GM19455 (cell line): Measurements from ENCODE around the gene POMT1.
"Not testable (repeated sequence)": the region's sequence is repeated elsewhere in the genome, so short reads cannot be mapped to it uniquely, and the experiment has no call there.

Source experiments
- ATAC-seq: cut with Tn5 transposase; IDR thresholded peaks from one replicate; pipeline ENCODE4 v1.9.1; 2021; ENCODE audit not compliant: unreplicated experiment

POMT1 gene

GRCh38 chr9:131494296-131494870 is 8.3 kb upstream of the POMT1 start:
- no peak for ATAC-seq

DNA sequence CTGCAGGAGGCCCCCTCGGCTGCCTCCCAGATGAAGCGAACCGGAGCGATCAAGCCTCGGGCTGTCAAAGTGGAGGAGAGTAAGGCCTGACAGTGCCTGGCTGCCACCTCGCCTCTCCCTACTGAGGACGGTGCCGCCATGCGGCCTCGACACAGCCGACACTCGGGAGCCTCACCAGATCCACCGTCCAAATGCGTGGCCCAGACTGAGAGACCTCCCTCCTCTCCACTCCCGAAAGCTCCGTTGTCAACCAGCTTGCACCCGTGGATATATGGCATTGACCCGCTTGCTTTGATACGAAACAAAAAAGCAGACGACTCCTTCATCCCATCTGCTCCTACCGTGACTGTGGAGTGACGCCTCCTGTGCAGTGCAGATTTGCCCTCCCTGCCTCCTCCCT is 6.9 kb upstream of the POMT1 start:
- ATAC-seq = no peak

GRCh38 chr9:131496844-131497405 is 5.8 kb upstream of the POMT1 start:
- no peak for ATAC-seq

GRCh38 chr9:131499254-131499767 is 3.4 kb upstream of the POMT1 start:
- no peak for ATAC-seq

- no peak for ATAC-seq
Observed at GRCh38 chr9:131500377-131500776, 2.3 kb upstream of the POMT1 start.

DNA sequence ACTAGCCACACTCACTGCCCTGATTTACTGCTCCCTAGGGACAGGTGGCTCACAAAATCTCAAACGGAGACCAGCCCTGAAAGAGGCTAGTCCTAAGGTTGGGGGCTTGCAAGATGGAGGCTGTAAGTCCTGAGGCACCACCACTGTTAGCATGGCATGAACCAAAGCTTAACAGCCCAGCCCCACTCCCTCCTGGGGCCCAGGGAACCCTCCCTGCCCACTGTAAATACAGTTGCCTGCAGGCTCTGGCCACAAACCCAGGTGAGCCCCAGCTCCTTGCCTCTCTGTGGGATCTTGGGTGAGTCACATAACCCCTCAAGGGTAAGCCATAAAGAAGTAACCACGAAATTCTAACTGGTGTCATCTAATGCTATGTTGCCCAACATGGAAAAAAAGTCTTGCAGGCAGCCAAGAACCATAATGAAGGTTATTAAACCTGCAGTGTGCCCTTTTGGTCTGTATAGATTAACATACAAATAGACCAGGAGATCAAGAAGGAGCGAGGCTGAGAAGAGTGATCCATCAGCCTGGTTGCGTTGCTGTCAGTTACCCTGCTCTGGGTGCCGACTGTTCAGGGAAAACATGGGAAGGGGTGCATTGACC is 1.7 kb upstream of the POMT1 start:
- no peak for ATAC-seq

DNA sequence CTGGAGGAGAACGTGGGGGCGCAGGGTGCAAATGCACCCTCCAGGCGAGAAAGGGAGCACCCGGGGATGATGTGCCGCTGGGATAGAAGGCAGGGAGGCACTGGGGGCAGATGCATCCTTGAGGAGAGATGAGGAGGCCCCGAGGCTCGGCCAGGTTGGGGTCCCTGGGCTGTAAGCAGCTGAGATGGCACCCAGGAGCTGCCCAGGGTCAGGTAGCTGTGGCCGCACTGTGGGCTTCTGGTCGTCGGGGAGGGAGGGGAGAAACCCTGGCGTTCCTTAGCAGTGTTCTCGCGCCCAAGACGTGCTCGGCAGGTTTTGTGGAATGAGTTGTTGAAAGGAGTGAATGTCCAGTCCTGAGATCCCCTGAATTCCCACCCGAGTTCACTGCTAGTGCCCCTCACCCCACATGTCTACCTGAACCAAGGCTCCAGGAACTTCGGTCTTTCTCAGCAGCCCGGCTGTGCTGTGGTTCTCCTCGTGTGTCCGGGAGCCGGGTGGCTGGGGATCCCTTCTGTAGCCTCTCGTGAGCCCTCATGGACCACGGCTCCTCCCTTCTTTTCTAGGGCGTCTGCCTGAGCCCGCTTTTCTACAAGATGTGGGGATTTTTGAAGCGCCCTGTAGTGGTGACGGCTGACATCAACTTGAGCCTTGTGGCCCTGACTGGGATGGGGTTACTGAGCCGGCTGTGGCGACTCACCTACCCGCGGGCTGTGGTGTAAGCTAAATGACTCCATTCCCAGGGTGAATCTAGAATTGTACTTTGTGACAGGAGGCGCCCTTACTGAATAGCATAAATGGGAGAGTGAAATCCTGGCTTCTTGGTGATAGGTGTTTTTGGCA is 1.1 kb downstream of the POMT1 start:
- no peak for ATAC-seq

DNA sequence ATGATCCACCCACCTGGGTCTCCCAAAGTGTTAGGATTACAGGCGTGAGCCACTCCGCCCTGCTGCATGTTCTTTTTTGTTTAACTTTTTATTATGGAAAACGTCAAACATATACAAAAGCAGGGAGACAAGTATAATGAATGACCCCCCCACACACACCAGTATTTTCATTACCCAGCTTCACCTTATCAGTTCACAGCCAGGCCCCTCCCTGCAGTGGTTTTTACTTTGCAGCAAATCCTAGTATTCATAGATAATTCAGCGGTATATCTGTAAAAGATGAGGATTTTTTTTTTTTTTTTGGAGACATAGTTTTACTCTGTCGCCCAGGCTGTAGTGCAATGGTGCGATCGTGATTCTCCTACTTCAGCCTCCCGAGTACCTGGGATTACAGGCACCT is 2.3 kb downstream of the POMT1 start:
- ATAC-seq = no peak

DNA sequence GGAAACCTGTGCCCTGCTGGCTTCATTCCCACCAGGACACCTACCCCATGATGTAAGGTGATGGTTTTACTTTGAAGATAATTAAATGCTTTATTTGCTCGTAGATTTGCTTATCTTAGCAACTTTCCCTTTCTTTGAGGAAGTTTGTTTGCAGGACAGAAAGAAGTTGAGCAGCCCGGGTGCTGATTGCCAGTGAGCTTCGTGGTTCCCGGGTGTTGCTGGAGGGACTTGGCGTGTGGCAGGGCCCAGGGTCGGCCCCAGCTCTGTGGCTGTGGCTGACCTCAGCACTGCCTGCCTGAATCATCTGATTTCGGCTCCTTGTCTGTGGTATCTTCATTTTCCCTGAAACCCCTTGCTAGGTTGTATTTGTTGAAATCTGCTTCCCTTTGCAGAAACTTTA is 8.7 kb downstream of the POMT1 start:
- ATAC-seq = no peak

- ATAC-seq = no peak
Observed at GRCh38 chr9:131511880-131512279, 9.2 kb downstream of the POMT1 start.

DNA sequence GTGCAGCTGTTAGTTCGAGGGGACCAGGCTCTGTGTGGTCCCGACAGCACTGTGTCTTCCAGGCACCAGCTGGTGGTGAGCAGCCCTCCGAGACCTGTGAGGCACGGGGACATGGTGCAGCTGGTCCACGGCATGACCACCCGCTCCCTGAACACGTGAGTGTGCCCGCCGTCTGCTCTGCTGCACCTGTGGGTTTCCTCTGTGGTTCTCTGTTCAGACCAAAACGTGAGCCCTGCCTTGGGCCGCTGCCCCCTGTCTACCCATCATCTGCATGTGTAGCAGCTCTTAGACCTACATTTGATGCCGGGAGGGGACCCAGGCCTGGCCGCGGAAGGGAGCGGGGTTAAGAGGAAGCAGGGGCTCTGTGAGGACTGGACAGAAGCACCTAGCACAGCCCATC is 10.5 kb downstream of the POMT1 start:
- no peak for ATAC-seq

- ATAC-seq = not testable (repeated sequence)
Observed at GRCh38 chr9:131515559-131516031, 12.9 kb downstream of the POMT1 start.

DNA sequence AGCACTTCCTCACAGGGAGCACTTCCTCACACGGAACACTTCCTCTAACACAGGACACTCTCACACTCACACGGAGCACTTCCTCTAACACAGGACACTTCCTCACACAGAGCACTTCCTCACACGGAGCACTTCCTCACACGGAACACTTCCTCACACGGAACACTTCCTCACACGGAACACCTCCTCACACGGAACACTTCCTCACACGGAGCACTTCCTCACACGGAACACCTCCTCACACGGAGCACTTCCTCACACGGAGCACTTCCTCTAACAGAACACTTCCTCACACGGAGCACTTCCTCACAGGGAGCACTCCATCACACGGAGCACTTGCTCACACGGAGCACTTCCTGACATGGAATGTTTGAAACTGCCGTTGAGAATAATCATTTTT is 13.4 kb downstream of the POMT1 start:
- no peak for ATAC-seq

DNA sequence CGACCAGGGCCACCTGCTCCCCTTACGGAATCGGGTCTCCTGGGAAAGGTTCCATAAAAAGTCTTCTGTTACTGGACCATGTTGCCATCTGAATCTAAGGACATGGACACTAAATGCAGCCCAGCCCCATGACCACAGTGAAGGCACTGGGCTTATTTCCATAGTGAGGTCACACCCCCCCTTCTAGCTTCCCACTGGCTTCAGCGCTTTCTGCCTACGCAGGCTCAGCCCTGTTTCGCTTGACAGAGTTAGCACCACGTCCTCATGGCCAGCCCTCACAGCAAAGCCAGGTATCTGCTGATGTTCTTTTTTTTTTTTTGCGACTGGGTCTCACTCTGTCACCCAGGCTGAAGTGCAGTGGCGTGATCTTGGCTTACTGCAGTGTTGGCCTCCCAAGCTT is 14.2 kb downstream of the POMT1 start:
- no peak for ATAC-seq

GRCh38 chr9:131517761-131518190 is 15.1 kb downstream of the POMT1 start:
- no peak for ATAC-seq

DNA sequence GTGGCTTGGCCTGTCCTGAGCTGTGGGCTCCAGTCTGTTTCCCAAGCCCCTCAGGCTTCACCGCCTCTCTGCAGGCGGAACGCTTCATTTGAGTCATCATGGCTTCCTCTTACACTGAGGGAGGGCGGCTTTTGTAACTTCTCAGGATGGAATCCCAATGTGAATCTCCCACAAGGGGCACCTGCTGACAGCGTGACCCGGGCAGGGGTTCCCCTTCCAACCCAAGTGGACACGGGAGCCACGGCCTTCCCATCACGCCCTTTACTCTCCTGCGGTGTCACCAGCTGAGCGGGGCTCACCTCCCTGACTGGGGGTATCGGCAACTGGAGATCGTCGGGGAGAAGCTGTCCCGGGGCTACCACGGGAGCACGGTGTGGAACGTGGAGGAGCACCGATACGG is 15.8 kb downstream of the POMT1 start:
- no peak for ATAC-seq

GRCh38 chr9:131520503-131520902 is 17.8 kb downstream of the POMT1 start:
- no peak for ATAC-seq

DNA sequence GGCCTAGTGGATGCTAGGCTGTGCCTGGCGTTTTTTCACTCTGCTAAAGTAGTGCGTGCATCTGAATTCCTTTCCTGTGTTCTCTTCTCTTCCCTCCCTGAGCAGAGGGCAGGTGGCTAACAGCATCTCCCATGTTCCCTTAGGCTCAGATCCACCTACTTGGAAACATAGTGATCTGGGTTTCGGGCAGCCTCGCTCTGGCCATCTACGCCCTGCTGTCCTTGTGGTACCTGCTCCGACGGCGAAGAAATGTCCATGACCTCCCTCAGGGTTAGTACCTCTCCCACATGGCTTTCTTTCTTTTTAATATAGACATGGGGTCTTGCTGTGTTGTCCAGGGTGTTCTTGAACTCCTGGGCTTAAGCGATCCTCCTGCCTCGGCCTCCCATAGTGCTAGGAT is 18.5 kb downstream of the POMT1 start:
- no peak for ATAC-seq

DNA sequence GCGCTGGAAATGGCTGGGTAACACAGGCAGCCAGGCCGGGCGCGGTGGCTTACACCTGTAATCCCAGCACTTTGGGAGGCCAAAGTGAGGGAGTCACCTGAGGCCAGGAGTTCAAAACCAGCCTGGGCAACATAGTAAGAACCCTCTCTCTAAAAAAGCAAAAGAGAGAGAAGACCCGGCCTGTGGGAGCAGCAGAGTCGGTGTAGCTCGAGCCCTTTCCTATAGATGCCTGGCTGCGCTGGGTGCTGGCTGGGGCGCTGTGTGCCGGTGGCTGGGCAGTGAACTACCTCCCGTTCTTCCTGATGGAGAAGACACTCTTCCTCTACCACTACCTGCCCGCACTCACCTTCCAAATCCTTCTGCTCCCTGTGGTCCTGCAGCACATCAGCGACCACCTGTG is 19.1 kb downstream of the POMT1 start:
- ATAC-seq = no peak

- no peak for ATAC-seq
Observed at GRCh38 chr9:131522257-131523085, 19.8 kb downstream of the POMT1 start.

DNA sequence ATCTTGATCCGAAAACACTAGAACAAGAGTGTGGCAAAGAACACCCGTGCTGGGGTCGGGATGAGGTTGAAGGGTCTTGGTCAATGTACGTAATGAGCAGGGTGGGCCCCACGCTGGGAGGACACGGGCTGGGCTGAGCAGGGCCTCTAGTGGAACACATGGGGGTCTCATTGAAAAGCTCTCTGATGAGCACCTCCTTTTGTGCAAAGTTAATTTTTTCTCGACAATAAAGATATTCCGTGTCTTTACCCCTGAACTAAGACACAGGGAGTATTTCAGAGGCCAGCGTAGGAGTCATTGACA is 20.3 kb downstream of the POMT1 start:
- ATAC-seq = no peak
